Sigmoid colon (tissue), 3 donors: ENCODE measurements around the gene ANKH.

Source experiments
- CTCF ChIP-seq, 4 experiments: fragments of 450-650 bp in 3 of 4; fragments of 200-600 bp in 1 of 4; IDR thresholded peaks; one replicate each; pipeline ENCODE4 v1.5.1; 2016 to 2019; ENCODE audit warnings: antibody characterized with exemption in 4 of 4, mild to moderate bottlenecking in 3 of 4, moderate library complexity in 2 of 4
- POLR2A ChIP-seq, 2 donors: fragments of 450-650 bp; IDR thresholded peaks; one replicate each; pipeline ENCODE4 v1.6.1; 2016; ENCODE audit warnings: antibody characterized with exemption in 2 of 2, mild to moderate bottlenecking in 2 of 2, moderate library complexity in 2 of 2

- TF ChIP-seq POLR2A (IDR thresholded peaks at IDR 0.05): no peak
- TF ChIP-seq CTCF (IDR thresholded peaks at IDR 0.05): no peak
Observed at GRCh38 chr5:14906628-14907027, 35.0 kb upstream of the ANKH start.
